ENCODE measurements around the gene BNC2.

DNA sequence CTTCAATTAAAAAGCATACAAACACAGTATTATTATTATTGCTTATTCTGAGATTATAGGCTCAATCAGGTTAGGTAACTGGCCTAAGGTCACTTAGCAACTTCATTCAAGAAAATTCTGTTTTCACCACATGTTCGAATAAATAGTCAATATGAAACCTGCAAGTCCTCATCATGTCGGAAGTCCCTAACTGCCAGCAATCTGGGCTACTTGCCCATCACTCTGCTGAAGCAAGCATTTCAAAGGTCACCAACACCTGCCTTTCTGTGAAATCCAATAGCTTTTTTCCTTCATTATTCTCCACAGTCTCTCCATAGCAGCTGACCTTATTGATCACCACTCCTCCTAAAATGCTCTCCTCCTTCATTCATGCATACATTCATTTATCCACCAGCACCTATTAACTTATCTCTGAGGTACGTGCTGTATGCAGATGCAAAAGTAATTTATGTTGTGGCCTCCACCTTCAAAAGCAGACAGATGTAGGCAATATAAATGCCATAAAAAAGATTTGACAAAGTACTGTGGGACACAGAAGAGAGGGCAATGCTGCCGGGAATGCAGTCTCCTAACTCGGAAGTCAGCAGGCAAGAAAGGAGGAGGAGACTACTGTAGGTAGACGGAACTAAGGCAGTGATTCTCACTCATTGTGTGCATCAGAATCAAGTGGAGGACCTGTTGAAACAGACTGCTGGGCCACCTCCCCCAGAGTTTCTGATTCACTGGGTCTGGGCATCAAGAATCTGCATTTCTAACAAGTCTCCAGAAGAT lies 310.9 kb downstream of the BNC2 start:
- TF ChIP-seq CTCF (conservative IDR thresholded peaks at IDR 0.05; ENCODE audit: low read depth, low read length) (no peak), MXI1 (IDR thresholded peaks at IDR 0.05; ENCODE audit: borderline replicate concordance, low read depth, low read length) (no peak)
- TF ChIP-seq, protein P1, sequence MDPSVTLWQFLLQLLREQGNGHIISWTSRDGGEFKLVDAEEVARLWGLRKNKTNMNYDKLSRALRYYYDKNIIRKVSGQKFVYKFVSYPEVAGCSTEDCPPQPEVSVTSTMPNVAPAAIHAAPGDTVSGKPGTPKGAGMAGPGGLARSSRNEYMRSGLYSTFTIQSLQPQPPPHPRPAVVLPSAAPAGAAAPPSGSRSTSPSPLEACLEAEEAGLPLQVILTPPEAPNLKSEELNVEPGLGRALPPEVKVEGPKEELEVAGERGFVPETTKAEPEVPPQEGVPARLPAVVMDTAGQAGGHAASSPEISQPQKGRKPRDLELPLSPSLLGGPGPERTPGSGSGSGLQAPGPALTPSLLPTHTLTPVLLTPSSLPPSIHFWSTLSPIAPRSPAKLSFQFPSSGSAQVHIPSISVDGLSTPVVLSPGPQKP (IDR thresholded peaks at IDR 0.05; ENCODE audit: borderline replicate concordance, low read depth, low read length), result no peak
